SKM-1 (cell line): ENCODE results near the gene TSHZ2.
"Not testable (repeated sequence)": the region's sequence is repeated elsewhere in the genome, so short reads cannot be mapped to it uniquely, and the experiment has no call there.

Experiments used
- DNase-seq: peaks from one replicate; lab custom pipeline; 2025; ENCODE audit not compliant: unreplicated experiment; lab: John Stamatoyannopoulos, UW

Gene TSHZ2

DNA sequence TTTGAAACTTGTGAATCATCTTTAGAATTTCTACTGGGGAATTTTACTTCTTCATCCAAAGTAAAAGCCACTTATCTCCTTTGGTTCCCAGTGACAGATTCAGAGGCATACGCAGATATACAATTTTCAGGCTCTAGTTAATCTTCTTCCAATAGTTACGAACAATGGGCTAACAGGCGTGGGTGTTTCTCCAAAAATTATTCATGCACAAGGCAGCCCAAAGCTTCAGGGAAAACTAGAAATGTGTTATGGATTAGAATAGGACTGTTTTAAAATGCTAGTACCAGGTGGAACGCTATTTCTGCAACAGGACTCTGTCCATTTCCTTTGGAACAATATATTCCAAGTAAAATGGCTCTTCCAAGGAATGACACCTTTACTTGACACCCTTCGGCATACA is 519.3 kb downstream of the TSHZ2 start:
- no peak for DNase-seq

DNA sequence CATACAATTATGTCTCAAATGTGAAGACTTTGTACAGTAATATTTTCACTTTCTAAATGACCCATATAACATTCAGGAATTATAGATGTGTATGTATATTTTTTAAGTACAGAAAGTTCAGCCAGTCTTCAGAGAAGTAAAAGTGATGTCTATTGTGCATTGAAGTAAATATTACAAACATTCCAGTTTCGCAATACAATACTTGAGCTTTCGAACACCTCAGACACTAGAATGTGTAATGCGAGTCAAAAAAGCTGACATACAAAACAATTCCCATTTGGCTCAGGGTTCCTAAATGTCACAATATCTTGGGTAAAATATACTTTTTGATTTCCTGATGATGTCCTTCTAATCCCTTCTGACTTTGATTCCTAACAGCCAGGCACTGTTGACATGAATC is 520.1 kb downstream of the TSHZ2 start:
- no peak for DNase-seq

DNA sequence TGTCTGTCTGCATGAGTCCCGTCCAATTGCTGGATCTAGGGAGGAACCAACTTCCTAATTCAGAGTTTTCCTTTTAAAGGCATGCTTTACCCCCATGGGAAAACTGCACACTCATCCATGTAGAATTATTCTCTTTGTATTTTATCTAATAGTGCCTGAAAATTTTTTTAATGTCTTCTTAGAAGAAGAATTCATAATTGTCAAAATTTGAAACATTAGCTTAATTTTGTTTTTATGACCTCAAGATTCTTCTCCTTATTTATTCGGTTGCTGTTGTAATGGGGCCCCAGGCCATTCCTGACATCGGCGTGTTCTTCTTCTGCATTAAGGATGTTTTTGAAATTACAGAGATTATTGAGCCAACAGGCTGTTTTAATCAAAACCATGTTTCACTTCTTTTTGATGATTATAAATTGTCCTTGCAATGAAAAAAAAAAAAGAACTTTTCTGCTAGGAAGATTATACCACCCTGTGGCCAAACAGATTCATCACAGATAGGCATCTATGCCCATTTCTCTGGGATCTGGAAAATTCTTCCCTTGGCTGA is 521.2 kb downstream of the TSHZ2 start:
- no peak for DNase-seq

DNA sequence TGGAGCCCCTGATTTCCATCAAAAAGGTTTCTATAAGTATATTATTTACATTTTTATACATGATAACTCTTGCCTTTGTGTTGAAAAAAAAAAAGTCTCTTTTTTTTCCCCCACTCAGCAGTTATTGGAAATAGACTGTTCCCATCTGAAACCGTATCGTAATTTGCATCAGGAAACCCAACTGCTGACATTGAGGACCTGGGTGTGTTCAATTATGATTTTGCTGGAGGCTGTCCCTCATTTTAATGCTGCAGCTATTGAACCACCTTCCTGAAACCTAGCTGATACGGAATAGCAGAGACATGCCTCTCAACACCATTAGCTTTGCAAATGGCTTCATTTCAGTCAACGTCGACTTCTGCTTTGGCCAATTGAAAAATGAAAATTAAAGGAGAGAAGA is 522.6 kb downstream of the TSHZ2 start:
- DNase-seq, result no peak

DNA sequence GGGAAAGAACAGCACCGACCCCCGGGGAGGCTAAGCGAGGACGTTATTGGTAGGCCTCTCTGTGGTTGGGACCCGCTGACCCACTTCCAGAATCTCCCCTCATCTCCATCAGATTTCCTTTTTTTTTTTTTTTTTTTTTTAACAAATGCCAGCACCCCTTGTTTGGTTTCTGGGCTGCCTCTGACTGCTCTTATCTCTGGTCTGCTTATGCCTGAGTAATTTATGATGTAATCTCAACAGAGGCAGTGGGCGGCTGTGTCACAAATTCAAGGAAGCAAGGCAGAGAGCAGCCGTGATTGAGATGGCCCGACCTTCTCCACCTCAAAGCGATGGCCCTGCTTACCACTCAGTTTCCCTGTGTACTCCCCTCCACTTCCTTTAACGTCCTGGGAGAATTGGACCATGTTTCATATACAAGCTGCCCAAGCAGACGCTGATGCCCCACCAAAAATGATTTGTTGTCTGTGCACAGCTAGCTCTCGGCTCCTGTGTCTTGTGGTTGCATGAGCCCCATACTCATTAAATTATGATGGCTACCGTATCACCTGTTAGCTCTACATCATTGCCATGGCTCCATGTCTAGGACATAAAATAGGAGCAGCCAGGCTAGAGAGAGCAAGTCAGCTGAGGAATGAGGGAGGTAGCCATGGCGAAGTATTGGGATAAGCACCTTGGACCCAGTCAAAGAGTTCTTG is 523.4 kb downstream of the TSHZ2 start:
- no peak for DNase-seq

DNA sequence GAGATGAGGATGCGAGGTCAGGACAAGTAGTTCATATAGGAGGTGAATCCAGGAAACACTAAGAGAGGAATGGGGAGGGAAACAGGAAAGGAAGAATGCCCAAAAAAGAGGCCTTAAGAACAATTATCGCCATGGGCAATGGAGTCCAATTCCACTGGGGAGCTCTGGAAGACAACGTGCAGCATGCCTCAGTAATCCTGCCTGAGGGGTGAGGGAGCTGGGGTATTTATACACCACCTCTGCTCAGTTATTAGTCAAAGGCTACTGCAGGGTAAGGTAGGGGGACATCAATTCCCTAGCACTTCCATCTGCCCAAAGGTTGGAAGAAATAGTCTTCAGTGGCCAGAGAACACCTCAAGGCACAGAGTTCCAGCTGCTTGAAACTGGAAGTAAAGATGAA is 525.1 kb downstream of the TSHZ2 start:
- no peak for DNase-seq

DNA sequence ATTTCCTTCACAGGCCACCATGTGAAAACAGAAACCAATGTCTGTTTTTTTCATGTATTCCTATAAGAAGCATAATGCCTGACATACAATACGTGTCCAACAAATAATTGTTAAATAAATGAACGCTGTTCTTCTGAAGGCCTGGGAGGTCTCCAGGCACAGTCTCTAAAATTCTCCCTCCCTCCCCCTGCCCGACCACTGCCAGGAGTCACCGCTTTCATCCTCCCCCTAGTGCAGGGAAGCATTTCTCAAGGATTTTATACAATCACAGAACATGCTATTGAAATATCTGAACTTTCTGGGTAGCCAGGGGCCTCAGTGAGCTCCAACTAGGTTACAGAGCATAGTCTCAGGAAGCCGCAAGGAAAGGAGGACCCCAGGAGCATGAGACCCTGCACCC is 526.2 kb downstream of the TSHZ2 start:
- no peak for DNase-seq

DNA sequence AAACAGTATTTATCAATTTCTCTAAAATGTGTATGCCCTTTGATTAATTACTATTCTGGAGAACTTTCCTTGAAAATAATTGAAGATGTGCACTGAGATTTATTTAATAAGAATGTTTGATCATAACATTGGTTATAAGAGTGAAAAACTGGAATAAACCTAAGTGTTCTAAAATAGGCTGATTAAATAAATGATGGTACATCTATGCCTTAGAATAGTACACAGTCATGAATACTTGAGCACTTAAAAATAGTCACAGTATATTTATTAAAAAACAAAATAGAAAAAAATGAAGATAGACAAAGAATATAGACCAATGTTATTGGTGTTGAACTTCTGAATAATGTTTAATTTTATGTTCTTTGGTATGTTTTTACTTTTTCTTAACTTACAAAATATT is 528.5 kb downstream of the TSHZ2 start:
- DNase-seq, result no peak

DNA sequence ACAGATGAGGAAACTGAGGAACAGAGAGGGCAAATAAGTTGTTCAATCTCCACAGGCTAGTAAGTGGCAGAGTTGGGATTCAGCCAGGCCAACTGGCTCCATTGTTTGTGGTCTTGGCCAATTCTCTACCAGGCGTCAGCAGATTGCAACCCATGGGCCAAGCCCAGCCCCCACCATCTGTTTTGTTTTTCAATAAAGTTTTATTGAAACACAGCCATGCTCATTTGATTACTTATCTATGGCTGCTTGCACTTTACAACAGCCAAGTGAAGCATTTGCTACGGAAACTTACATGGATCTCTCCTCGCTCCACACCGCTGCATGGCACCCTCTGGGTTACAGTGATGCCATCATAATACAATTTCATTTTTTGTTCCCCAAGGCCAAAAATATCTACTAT is 530.7 kb downstream of the TSHZ2 start:
- DNase-seq, result no peak

DNA sequence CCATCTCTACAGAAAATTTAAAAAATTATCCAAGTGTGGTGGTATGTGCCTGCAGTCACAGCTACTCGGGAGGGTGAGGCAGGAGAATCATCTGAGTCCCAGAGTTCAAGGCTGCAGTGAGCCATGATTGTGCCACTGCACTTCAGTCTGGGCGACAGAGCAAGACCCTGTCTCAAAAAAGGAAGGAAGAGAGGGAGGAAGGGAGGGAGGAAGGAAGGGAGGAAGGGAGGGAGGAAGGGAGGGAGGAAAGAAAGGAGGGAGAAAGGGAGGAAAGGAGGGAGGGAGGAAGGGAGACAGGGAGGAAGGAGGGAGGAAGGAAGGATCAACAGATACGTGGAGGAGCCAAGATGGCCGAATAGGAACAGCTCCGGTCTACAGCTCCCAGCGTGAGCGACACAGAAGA is 531.4 kb downstream of the TSHZ2 start:
- no peak for DNase-seq

DNA sequence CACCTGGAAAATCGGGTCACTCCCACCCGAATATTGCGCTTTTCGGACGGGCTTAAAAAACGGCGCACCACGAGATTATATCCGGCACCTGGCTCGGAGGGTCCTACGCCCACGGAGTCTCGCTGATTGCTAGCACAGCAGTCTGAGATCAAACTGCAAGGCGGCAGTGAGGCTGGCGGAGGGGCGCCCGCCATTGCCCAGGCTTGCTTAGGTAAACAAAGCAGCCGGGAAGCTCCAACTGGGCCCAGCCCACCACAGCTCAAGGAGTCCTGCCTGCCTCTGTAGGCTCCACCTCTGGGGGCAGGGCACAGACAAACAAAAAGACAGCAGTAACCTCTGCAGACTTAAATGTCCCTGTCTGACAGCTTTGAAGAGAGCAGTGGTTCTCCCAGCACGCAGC is 531.9 kb downstream of the TSHZ2 start:
- not testable (repeated sequence) for DNase-seq

DNA sequence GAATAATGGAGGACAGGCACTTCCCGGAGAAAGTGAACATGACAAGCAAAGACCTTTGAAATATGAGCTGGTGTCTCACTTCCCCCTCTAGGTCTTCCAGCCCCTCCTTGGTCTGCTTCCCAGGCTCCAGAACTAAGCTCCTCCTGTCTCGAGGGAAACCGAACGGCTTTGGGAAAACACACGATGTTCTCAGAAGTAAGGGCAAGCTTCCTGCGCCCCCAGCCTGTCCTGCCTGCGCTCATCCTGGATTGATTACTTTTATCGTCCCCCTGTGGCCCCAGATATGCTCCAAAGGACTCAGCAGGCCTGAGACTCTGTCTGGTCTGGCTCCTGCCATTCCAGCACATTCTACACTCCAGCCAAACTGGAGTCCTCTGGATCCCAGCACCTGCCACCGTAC is 538.1 kb downstream of the TSHZ2 start:
- DNase-seq, result no peak

DNA sequence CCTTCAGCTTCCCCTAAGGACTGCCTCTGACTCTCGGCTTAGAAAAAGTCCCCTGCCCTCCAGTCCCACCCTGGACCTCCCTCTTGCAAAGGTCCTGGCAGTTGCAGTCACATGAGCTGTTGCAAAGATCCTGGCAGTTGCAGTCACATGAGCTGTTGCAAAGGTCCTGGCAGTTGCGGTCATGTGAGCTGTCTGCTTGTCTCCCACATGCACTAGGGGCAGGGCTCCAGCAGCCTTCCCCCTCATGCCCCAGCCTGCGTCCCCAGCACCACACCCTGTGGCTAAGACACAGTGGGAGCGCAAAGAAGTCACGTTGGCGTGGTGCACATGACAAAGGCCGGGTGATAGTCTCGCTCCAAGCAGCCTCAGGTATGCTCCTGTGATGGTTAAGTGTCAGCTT is 538.5 kb downstream of the TSHZ2 start:
- no peak for DNase-seq

DNA sequence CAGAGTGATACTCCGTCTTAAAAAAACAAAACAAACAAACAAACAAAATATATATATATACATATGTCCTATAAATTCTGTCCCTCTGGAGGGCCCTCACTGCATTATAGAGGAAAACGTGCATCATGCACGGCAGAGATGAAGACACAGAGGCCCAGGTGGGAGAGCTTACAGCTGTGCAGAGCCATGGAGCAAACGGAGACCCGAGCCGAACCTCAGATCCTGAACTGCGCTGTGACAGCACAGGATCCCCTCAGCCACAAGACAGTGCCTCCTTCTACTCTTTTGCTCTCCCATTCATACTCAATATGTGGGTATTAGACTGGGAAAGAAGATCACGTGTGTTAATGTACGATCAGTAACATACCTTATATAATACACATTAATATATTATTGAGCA is 539.9 kb downstream of the TSHZ2 start:
- no peak for DNase-seq

DNA sequence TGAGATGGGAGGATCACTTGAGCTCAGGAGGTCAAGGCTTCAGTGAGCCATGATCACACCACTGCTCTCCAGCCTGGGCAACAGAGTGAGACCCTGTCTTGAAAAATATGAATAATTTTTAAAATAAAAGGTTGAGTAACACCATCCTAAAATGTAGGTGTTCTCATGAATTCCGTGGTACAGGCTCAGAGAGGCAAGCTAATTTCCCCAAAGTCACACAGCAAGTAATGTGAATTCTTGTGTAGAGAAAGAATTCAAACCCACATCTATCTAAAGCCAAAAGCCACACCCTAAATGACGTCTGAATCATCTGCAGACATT is 541.0 kb downstream of the TSHZ2 start:
- no peak for DNase-seq

DNA sequence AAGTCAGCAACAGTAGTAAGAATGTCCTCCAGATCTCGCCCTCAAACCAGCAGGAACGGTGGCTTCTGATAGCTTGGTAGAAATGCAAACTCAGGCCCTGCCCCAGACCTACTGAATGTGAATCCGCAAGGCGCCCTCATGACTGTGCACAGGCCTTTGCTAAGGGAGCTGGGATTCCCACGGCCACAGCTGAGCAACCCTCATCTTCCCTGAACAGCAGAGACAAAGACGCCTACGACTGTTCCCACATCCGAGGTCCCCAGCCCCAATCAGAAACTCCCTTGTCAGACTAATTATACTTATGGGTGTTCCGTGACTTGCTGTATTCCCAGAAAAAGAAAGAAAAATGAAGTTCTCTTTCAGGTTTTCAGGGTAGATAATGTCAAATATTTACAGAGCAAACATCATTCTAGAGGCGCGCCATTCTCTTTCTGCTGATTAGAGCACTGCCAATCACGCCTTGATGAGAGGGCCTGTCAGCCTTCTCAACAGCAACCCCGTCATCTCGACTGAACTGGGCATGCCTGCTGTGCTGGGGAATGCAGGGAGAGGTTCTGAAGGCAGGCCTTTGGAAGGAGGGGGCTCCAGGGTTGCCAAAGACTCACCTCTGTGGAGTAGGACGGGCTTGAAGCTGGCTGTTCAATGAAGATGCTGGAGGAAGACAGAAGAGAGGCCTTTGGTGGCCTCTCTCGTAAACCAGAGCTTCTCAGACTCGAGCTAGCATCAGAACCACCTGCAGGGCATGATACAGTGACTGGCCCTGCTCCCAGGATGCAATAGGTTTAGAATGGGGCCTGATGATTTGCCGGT is 541.5 kb downstream of the TSHZ2 start:
- no peak for DNase-seq

DNA sequence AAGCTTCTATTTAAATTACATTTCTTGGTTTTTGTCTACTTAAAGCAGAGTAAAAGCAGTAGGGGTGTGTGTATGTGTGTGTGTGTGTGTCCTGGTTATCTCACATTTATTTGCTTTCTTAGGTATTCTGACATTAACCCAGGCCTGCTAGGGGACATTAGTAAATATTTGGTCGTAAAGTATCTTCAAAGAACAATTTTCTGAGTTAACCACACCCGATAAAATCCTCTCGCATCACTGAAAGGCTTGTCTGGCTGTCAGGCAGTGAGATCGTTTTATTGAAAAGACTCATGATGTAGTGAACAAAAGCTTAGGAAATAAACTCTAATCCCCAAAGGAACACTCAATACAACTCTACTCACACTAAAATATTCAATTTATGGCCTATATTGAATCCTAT is 543.6 kb downstream of the TSHZ2 start:
- no peak for DNase-seq

DNA sequence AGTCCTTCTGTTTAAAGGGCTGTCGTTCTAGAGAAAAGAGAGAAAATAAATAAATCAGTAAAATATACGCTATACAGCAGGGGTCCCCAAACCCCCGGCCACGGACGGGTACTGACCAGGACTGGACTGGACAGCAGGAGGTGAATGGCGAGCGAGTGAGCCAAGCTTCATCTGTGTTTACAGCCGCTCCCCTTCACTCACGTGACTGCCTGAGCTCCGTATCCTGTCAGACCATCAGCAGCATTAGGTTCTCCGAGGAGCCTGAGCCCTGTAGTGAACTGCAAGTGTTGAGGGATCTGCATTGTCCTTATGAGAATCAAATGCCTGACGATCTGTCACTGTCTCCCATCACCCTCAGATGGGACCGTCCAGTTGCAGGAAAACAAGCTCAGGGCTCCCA is 545.0 kb downstream of the TSHZ2 start:
- no peak for DNase-seq

DNA sequence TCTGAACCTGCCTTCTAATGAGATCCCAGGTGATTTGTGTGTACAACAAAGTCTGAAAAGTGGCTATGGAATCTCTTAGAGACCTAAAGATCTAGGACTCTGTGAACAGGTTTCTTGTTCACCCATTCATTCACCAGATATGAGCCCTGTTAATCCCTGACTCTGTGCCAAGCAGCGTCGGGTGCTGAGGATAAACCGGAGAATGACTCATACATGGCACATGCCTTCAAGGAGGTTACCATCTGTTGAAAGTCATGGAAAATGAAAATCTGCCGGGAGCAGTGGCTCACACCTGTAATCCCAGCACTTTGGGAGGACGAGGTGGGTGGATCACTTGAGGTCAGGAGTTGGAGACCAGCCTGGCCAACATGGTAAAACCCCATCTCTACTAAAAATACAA is 549.3 kb downstream of the TSHZ2 start:
- not testable (repeated sequence) for DNase-seq

DNA sequence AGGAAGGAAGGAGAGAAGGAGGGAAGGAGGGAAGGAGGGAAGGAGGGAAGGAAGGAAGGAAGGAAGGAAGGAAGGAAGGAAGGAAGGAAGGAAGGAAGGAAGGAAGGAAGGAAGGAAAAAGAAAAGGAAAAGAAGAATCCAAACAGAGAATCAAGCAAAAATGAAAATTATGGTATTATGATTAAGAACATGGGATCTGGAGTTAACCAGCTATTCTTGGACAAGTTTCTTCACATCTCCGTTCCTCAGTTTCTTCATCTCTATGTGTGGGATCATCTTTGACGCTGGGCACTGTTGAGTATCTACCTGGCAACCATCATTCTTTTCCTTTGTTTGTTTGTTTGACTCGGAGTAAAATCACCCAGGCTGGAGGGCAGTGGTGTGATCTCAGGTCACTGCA is 549.9 kb downstream of the TSHZ2 start:
- no peak for DNase-seq

DNA sequence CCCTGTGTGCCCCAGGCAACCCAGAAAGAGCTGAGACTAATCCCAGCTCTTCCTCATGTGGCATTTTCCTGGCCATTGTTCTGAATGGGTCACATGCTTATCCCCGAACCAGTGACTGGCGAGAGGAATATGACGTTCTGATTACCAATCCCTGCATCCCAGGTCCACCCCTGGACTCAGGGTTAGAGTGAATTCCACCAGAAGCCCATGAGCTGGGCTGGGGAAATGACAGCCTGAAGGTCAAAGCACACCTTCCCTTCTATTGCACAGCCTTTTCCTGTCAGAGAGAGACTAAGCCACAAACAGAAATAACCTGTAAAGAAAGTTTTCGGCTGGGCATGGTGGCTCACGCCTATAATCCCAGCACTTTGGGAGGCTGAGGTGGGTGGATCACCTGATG is 550.5 kb downstream of the TSHZ2 start:
- DNase-seq, result no peak

DNA sequence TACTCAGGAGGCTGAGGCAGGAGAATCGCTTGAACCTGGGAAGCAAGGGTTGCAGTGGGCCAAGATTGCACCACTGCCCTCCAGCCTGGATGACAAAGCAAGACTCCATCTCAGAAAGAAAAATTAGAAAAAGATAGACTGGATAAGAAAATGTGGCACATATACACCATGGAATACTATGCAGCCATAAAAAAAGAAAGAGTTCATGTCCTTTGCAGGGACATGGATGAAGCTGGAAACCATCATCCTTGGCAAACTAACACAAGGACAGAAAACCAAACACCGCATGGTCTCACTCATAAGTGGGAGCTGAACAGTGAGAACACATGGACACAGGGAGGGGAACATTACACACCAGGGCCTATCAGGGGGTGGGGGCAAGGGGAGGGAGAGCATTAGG is 551.5 kb downstream of the TSHZ2 start:
- DNase-seq, result not testable (repeated sequence)
